CD4-positive, alpha-beta T cell treated with Interleukin-6 at 100 ng/mL for 8 hours (primary cell): ENCODE data around the gene AHR.
A peak's percentile ranks its signal among the peaks of the same experiment; 100 is the strongest.

Experiments used
- DNase-seq: peaks from one replicate; pipeline ENCODE4 v3.0.0-alpha.2; 2020; ENCODE audit warnings: mixed read lengths, low spot score

AHR gene

GRCh38 chr7:17298102-17298839, at the start of gene AHR:
TSS of gene AHR (plus strand) at chr7:17298652. CDS start at chr7:17299265, 613 bp downstream.
- peak; percentile 91 for DNase-seq

GRCh38 chr7:17253885-17254284, 44.6 kb upstream of the AHR start:
- no peak for DNase-seq

GRCh38 chr7:17255926-17256325, 42.5 kb upstream of the AHR start:
- DNase-seq, result no peak

- no peak for DNase-seq
Measured at GRCh38 chr7:17256375-17256774, 42.1 kb upstream of the AHR start.

- DNase-seq, result no peak
Measured at GRCh38 chr7:17266565-17266964, 31.9 kb upstream of the AHR start.

GRCh38 chr7:17269341-17270221, 28.9 kb upstream of the AHR start:
- no peak for DNase-seq

GRCh38 chr7:17274551-17275245, 23.8 kb upstream of the AHR start:
- DNase-seq, result peak; percentile 24

- no peak for DNase-seq
Measured at GRCh38 chr7:17275749-17276671, 22.4 kb upstream of the AHR start.

- DNase-seq, result no peak
Measured at GRCh38 chr7:17279061-17279460, 19.4 kb upstream of the AHR start.

- no peak for DNase-seq
Measured at GRCh38 chr7:17289074-17289645, 9.3 kb upstream of the AHR start.

- no peak for DNase-seq
Measured at GRCh38 chr7:17292843-17293242, 5.6 kb upstream of the AHR start.

GRCh38 chr7:17293481-17293880, 5.0 kb upstream of the AHR start:
- no peak for DNase-seq

GRCh38 chr7:17297243-17297642, 1.2 kb upstream of the AHR start:
- DNase-seq, result no peak

- peak; percentile 32 for DNase-seq
Measured at GRCh38 chr7:17298840-17299482, 509 bp downstream of the AHR start.

- DNase-seq, result peak; percentile 14
Measured at GRCh38 chr7:17299483-17299991, 1.1 kb downstream of the AHR start.

GRCh38 chr7:17300012-17300411, 1.6 kb downstream of the AHR start:
- no peak for DNase-seq

- no peak for DNase-seq
Measured at GRCh38 chr7:17300437-17300836, 2.0 kb downstream of the AHR start.

GRCh38 chr7:17301471-17302456, 3.3 kb downstream of the AHR start:
- DNase-seq, result peak; percentile 40

GRCh38 chr7:17302575-17303142, 4.2 kb downstream of the AHR start:
- DNase-seq, result peak; percentile 34
